ENCODE data around the gene ADAMTS13.

ADAMTS13 gene

DNA sequence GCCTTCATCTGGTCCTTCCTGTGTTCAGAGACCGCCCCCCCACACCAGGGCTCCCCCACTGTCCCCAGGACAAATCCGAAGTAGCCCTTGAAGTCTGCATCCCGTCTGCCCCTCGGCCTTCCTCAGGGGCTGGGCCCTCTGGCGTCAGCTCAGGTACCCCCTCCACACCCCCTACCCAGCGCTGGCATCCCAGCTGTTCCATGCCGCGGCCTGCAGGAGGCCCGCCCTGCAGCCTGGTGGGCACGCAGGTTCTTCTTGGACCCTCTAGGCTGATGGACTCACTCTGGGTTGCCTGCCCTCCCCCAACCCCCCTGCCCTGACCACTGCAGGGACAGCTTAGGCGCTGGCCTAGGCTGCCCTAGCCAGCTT, 50.1 kb downstream of the ADAMTS13 start:
- no peak overlapping the region for H3K27ac ChIP-seq
- H3K4me3 ChIP-seq (ENCODE audit: low read depth, low read length): no peak overlapping the region
- in situ Hi-C loops (cut with HindIII; ENCODE audit: low pct_ligation_motif_present, low sequenced_read_pairs): no loop called here
- H3K27me3 ChIP-seq (replicated peaks): no peaks in the 10 kb centered on the region
- no peak for DNase-seq
- H3K36me3 ChIP-seq (replicated peaks): peaks cover 57% of the 10 kb centered on the region
- TF ChIP-seq, protein P1, sequence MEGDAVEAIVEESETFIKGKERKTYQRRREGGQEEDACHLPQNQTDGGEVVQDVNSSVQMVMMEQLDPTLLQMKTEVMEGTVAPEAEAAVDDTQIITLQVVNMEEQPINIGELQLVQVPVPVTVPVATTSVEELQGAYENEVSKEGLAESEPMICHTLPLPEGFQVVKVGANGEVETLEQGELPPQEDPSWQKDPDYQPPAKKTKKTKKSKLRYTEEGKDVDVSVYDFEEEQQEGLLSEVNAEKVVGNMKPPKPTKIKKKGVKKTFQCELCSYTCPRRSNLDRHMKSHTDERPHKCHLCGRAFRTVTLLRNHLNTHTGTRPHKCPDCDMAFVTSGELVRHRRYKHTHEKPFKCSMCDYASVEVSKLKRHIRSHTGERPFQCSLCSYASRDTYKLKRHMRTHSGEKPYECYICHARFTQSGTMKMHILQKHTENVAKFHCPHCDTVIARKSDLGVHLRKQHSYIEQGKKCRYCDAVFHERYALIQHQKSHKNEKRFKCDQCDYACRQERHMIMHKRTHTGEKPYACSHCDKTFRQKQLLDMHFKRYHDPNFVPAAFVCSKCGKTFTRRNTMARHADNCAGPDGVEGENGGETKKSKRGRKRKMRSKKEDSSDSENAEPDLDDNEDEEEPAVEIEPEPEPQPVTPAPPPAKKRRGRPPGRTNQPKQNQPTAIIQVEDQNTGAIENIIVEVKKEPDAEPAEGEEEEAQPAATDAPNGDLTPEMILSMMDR (IDR thresholded peaks at IDR 0.05; ENCODE audit: low read depth, low read length, missing control alignments): no peak

- peaks cover 57% of the 10 kb centered on the region for H3K36me3 ChIP-seq (replicated peaks)
- DNase-seq: no peak
- no peak overlapping the region for H3K27ac ChIP-seq
- TF ChIP-seq, protein P1 (IDR thresholded peaks at IDR 0.05; ENCODE audit: low read depth, low read length, missing control alignments): no peak
- H3K27me3 ChIP-seq (replicated peaks): no peaks in the 10 kb centered on the region
- in situ Hi-C loops (cut with HindIII; ENCODE audit: low pct_ligation_motif_present, low sequenced_read_pairs): no loop called here
- no peak overlapping the region for H3K4me3 ChIP-seq (ENCODE audit: low read depth, low read length)
Measured at GRCh38 chr9:133472753-133473378, 50.7 kb downstream of the ADAMTS13 start.

DNA sequence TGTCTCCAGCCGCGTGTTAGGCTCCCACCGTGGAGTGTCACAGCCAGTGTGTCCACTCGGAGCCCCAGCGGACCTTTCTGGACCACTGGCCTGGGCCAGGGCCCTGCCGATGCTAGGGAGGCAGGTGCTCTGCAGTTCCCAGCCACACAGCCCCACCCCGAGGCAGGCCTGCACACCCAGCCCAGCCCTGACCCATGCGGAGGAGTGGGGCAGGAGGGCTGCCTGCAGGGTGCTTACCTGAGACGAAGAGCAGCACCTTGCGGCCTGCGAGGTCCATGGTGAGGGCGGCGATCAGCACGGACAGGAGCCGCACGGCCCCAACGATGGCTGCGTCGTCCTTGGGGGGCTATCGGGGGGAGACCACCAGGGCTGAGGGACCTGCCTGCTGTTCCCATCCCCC, 51.6 kb downstream of the ADAMTS13 start:
- Histone ChIP-seq H3K27ac (no peak overlapping the region), H3K4me3 (ENCODE audit: low read depth, low read length) (no peak overlapping the region), H3K27me3 (replicated peaks) (no peaks in the 10 kb centered on the region), H3K36me3 (replicated peaks) (peaks cover 57% of the 10 kb centered on the region)
- TF ChIP-seq, protein P1 (IDR thresholded peaks at IDR 0.05; ENCODE audit: low read depth, low read length, missing control alignments): no peak
- in situ Hi-C loops (cut with HindIII; ENCODE audit: low pct_ligation_motif_present, low sequenced_read_pairs): no loop called here
- no peak for DNase-seq

- TF ChIP-seq, protein P1 (IDR thresholded peaks at IDR 0.05; ENCODE audit: low read depth, low read length, missing control alignments): no peak
- DNase-seq: no peak
- in situ Hi-C loops (cut with HindIII; ENCODE audit: low pct_ligation_motif_present, low sequenced_read_pairs): no loop called here
- H3K4me3 ChIP-seq (ENCODE audit: low read depth, low read length): no peak overlapping the region
- no peak overlapping the region for H3K27ac ChIP-seq
- H3K36me3 ChIP-seq (replicated peaks): peaks cover 57% of the 10 kb centered on the region
- H3K27me3 ChIP-seq (replicated peaks): no peaks in the 10 kb centered on the region
Measured at GRCh38 chr9:133474215-133474614, 52.0 kb downstream of the ADAMTS13 start.

- H3K27ac ChIP-seq: no peak overlapping the region
- no peaks in the 10 kb centered on the region for H3K27me3 ChIP-seq (replicated peaks)
- DNase-seq: no peak
- in situ Hi-C loops (cut with HindIII; ENCODE audit: low pct_ligation_motif_present, low sequenced_read_pairs): no loop called here
- H3K4me3 ChIP-seq (ENCODE audit: low read depth, low read length): no peak overlapping the region
- TF ChIP-seq, protein P1 (IDR thresholded peaks at IDR 0.05; ENCODE audit: low read depth, low read length, missing control alignments): no peak
- peaks cover 57% of the 10 kb centered on the region for H3K36me3 ChIP-seq (replicated peaks)
Measured at GRCh38 chr9:133474853-133475252, 52.7 kb downstream of the ADAMTS13 start.

Measured in brain microvascular endothelial cell (primary cell).